Osteoblast (primary cell): ENCODE data around the gene RAPGEF3. TPM values are rescaled to one million over a fixed set of nuclear protein-coding genes. Genes with fewer than 3 reads are reported as not detected.

Source experiments
- DNase-seq: peaks from one replicate; pipeline ENCODE4 v3.0.0; 2011; ENCODE audit warnings: low spot score, mixed read lengths; ENCODE audit not compliant: insufficient read length; ENCODE audit errors: missing footprints
- H2AFZ ChIP-seq: 2 replicates; pipeline ENCODE4 v1.6.0; 2011; ENCODE audit warnings: mild to moderate bottlenecking, low read length
- H3K27ac ChIP-seq: 2 replicates; pipeline ENCODE4 v1.5.1; 2011; ENCODE audit warnings: mild to moderate bottlenecking, low read depth, low read length, moderate library complexity
- H3K27me3 ChIP-seq: 2 replicates; pipeline ENCODE4 v1.6.0; 2012; ENCODE audit warnings: mild to moderate bottlenecking, control low read depth, inconsistent platforms, low read length, moderate library complexity; ENCODE audit not compliant: insufficient read depth
- H3K36me3 ChIP-seq: 2 replicates; pipeline ENCODE4 v1.5.1; 2011; ENCODE audit warnings: mild to moderate bottlenecking, low read length, control low read depth, moderate library complexity; ENCODE audit not compliant: insufficient read depth
- H3K4me1 ChIP-seq: 2 replicates; pipeline ENCODE4 v1.5.1; 2011; ENCODE audit warnings: mild to moderate bottlenecking, low read length, control low read depth, moderate library complexity; ENCODE audit not compliant: insufficient read depth
- H3K4me2 ChIP-seq: 2 replicates; pipeline ENCODE4 v1.6.0; 2011; ENCODE audit warnings: mild to moderate bottlenecking, low read length; ENCODE audit not compliant: insufficient read depth
- H3K4me3 ChIP-seq: fragments of 200-600 bp; sonication (generic); 3 replicates; pipeline ENCODE4 v1.5.1; 2012; ENCODE audit warnings: mild to moderate bottlenecking, low read length, inconsistent platforms; ENCODE audit not compliant: insufficient read depth
- H3K79me2 ChIP-seq: 2 replicates; pipeline ENCODE4 v1.6.0; 2012; ENCODE audit warnings: mild to moderate bottlenecking, low read length, control low read depth, inconsistent platforms; ENCODE audit not compliant: insufficient read depth
- H3K9me3 ChIP-seq: 2 replicates; pipeline ENCODE4 v1.5.1; 2011; ENCODE audit warnings: low read depth, low read length, control low read depth
- H4K20me1 ChIP-seq: 2 replicates; pipeline ENCODE4 v1.6.0; 2012; ENCODE audit warnings: mild to moderate bottlenecking, low read length, control low read depth; ENCODE audit not compliant: insufficient read depth
- total RNA-seq: library from RNA; depleted of rRNA; stranded (reverse); fragments of >200 nt; gene quantifications from 2 replicates; pipeline ENCODE4 v1.2.3, GENCODE V29; 2012
- TF ChIP-seq, protein P1 (sequence below): IDR thresholded peaks from 2 replicates; pipeline ENCODE4 v1.5.1; 2011; ENCODE audit warnings: mild to moderate bottlenecking, low read depth, low read length, moderate library complexity; ENCODE audit errors: extremely low read depth

The RAPGEF3 gene
- total RNA-seq, 1 donor = 4.3 TPM

DNA sequence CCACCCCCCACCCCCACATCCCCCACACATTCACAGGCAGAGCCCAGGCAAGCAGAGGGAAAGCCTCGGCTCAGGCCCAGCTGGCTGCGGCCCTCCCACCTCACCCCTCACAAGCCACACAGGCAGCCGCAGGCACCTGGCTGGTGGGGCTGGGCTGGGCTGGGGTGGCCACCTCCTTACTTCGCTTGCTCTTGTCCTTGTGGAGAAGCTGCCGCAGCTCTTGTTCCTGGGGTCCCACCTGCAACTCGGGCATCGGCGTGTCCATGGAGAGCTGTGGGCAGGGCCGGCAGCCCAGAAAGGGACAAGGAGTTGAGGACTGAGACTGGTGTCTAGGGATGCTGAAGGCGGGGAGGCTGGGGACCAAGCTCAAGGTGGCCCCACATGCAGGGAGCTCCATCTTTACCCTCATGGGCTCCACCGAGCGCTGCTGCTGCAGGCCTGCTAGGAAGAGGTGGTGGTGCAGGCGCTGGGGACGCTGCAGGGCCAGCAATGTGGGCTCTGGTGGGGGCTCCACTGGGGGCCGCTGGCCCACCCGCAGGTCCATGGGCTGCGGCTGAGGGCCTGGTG, 39.8 kb upstream of the RAPGEF3 start:
- Histone ChIP-seq H3K4me1 (peaks cover 24% of the 10 kb centered on the region), H3K4me2 (no peak overlapping the region), H3K27me3 (no peaks in the 10 kb centered on the region), H3K27ac (no peak overlapping the region), H2AFZ (no peak overlapping the region), H3K4me3 (no peak overlapping the region), H3K9me3 (no peaks in the 10 kb centered on the region), H3K36me3 (peaks cover 54% of the 10 kb centered on the region), H4K20me1 (peaks cover 68% of the 10 kb centered on the region), H3K79me2 (peaks cover 76% of the 10 kb centered on the region)
- TF ChIP-seq, protein P1, sequence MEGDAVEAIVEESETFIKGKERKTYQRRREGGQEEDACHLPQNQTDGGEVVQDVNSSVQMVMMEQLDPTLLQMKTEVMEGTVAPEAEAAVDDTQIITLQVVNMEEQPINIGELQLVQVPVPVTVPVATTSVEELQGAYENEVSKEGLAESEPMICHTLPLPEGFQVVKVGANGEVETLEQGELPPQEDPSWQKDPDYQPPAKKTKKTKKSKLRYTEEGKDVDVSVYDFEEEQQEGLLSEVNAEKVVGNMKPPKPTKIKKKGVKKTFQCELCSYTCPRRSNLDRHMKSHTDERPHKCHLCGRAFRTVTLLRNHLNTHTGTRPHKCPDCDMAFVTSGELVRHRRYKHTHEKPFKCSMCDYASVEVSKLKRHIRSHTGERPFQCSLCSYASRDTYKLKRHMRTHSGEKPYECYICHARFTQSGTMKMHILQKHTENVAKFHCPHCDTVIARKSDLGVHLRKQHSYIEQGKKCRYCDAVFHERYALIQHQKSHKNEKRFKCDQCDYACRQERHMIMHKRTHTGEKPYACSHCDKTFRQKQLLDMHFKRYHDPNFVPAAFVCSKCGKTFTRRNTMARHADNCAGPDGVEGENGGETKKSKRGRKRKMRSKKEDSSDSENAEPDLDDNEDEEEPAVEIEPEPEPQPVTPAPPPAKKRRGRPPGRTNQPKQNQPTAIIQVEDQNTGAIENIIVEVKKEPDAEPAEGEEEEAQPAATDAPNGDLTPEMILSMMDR = no peak
- no peak for DNase-seq

DNA sequence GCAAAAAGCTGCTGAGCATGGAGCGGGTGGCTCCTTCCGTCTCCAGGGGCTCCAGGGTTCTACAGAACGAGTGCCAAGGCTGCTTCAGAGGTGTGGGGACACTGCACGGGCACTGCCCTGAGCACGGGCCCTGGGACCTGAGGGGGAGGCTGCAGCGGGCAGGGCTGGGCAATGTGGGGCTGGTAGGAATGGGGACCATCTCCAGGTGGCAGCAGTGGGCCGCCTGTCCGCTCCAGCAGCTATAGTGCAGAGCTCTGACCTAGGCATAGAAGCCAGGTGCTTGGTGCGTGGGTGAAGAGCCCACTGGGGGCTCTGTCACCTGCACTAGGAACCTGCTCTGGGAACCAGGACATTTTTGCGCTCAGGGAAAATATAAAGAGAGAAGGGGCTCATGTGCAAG, 38.8 kb upstream of the RAPGEF3 start:
- TF ChIP-seq, protein P1 = no peak
- Histone ChIP-seq H3K27me3 (no peaks in the 10 kb centered on the region), H3K79me2 (peaks cover 66% of the 10 kb centered on the region), H3K4me2 (no peak overlapping the region), H4K20me1 (peaks cover 58% of the 10 kb centered on the region), H3K9me3 (no peaks in the 10 kb centered on the region), H3K27ac (no peak overlapping the region), H3K36me3 (peaks cover 60% of the 10 kb centered on the region), H2AFZ (no peak overlapping the region), H3K4me1 (peaks cover 22% of the 10 kb centered on the region), H3K4me3 (no peak overlapping the region)
- no peak for DNase-seq

DNA sequence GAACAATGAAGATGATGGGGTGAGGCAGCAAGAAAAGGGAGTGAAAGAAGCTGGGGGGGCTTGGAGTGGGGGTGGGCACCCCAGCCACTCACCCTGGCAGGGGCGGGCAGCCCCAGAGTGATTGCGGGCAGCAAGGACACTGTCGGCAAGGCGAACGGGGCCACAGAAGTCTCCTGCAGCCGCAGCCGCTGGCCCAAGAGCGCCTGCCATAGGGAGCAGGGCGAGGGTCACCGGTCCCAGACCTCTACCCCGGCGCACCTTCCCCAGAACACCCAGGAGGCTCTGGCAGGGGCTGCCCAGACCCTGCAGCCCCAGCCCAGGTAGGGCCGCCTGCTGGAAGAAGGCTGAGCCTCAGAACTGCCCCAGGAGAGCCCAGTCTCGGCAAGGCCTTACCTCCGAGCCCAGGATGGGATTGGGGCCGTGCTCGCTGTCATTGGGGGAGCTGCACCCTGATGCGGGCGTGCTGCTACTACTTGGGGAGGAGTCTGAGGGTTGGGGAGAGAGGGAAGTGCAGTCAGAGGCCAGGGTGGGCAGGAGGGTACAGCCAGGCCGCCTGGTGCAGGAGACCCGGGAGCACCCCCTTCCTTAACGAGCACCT, 37.2 kb upstream of the RAPGEF3 start:
- Histone ChIP-seq H3K27ac (no peak overlapping the region), H3K4me2 (no peak overlapping the region), H3K36me3 (peaks cover 67% of the 10 kb centered on the region), H2AFZ (no peak overlapping the region), H3K9me3 (no peaks in the 10 kb centered on the region), H3K79me2 (peaks cover 54% of the 10 kb centered on the region), H3K4me3 (no peak overlapping the region), H4K20me1 (peaks cover 44% of the 10 kb centered on the region), H3K4me1 (peaks cover 11% of the 10 kb centered on the region), H3K27me3 (no peaks in the 10 kb centered on the region)
- no peak for DNase-seq
- TF ChIP-seq, protein P1 = no peak

DNA sequence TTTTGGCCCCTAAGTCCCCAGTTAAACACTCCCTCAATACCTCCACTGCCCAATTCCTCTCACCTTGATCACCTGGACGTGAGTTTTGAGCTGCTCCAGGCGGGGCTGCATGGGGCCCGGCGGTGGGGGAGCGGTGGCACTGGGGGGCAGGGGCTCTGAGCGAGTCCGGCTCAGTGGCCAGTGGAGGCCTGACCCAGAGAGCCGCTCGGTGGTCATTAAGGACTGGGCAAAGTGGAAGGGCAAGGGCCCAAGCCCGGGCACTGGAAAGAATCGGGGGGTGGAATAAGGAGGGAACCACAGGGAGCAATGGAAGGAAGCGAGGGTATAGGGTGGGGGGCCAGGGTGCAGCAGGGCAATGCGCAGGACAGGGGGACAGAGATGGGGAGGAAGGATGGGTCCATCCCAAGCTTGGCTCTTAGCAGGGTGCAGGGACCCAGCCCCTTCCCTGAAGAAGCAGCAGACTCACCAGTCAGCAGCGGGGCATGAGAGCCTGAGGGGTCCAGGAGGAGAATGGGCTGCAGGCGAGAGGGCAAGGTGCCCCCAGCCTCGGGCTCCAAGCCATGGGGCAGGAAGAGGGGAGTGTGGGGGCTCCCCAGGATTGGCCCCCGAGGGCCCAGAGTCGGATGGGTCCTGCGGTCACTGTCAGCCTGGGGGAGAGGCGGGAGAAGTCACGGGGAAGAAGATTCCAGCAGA, 36.6 kb upstream of the RAPGEF3 start:
- H4K20me1 ChIP-seq = peaks cover 41% of the 10 kb centered on the region
- TF ChIP-seq, protein P1 = no peak
- no peaks in the 10 kb centered on the region for H3K27me3 ChIP-seq
- H3K36me3 ChIP-seq = peaks cover 73% of the 10 kb centered on the region
- DNase-seq = no peak
- peaks cover 48% of the 10 kb centered on the region for H3K79me2 ChIP-seq
- H3K4me2 ChIP-seq = no peak overlapping the region
- H2AFZ ChIP-seq = no peak overlapping the region
- no peak overlapping the region for H3K4me3 ChIP-seq
- no peaks in the 10 kb centered on the region for H3K9me3 ChIP-seq
- H3K4me1 ChIP-seq = peaks cover 9% of the 10 kb centered on the region
- no peak overlapping the region for H3K27ac ChIP-seq
